H9 (cell line): ENCODE data around the gene MAGI1. TPM values are rescaled to one million over a fixed set of nuclear protein-coding genes. Genes with fewer than 3 reads are reported as not detected.

Experiments used
- DNase-seq: peaks from one replicate; pipeline ENCODE4 v3.0.0-alpha.2; 2017
- H2AFZ ChIP-seq: one replicate; pipeline ENCODE4 v1.6.1; 2013; ENCODE audit warnings: mild to moderate bottlenecking, low read length, control low read depth, moderate library complexity
- H2AK5ac ChIP-seq: 2 replicates; pipeline ENCODE4 v1.6.1; 2013; ENCODE audit warnings: low read length, control low read depth, mixed read lengths; ENCODE audit not compliant: insufficient read length
- H2BK120ac ChIP-seq: one replicate; pipeline ENCODE4 v1.6.1; 2013; ENCODE audit warnings: low read depth, mild to moderate bottlenecking, low read length, control low read depth, inconsistent platforms; ENCODE audit not compliant: poor library complexity, severe bottlenecking
- H2BK12ac ChIP-seq: 2 replicates; pipeline ENCODE4 v1.6.1; 2013; ENCODE audit warnings: low read length, control low read depth, mixed read lengths, low read depth; ENCODE audit not compliant: insufficient read length
- H2BK15ac ChIP-seq: 2 replicates; pipeline ENCODE4 v1.6.1; 2013; ENCODE audit warnings: low read depth, low read length, control low read depth
- H2BK20ac ChIP-seq: one replicate; pipeline ENCODE4 v1.6.1; 2013; ENCODE audit warnings: low read depth, mild to moderate bottlenecking, low read length, control low read depth, inconsistent platforms; ENCODE audit not compliant: poor library complexity, severe bottlenecking
- H2BK5ac ChIP-seq: 2 replicates; pipeline ENCODE4 v1.6.1; 2013; ENCODE audit warnings: low read length, control low read depth, mixed read lengths; ENCODE audit not compliant: insufficient read length
- H3K14ac ChIP-seq: 2 replicates; pipeline ENCODE4 v1.6.1; 2013; ENCODE audit warnings: low read length, control low read depth; ENCODE audit not compliant: insufficient read depth
- H3K18ac ChIP-seq: 2 replicates; pipeline ENCODE4 v1.6.1; 2013; ENCODE audit warnings: low read depth, mild to moderate bottlenecking, mixed read lengths, low read length, control low read depth; ENCODE audit not compliant: insufficient read length
- H3K23ac ChIP-seq: 2 replicates; pipeline ENCODE4 v1.6.1; 2013; ENCODE audit warnings: low read length, control low read depth, mixed read lengths, low read depth; ENCODE audit not compliant: insufficient read length
- H3K23me2 ChIP-seq: 2 replicates; pipeline ENCODE4 v1.6.1; 2013; ENCODE audit warnings: low read depth, mild to moderate bottlenecking, mixed read lengths, low read length, control low read depth; ENCODE audit not compliant: insufficient read length, poor library complexity, severe bottlenecking
- H3K27ac ChIP-seq: 2 replicates; pipeline ENCODE4 v1.5.1; 2013; ENCODE audit warnings: low read length, control low read depth, mixed read lengths, low read depth; ENCODE audit not compliant: insufficient read length
- H3K27me3 ChIP-seq: 2 replicates; pipeline ENCODE4 v1.6.1; 2013; ENCODE audit warnings: low read length, control low read depth, inconsistent platforms; ENCODE audit not compliant: insufficient read depth
- H3K4ac ChIP-seq: 2 replicates; pipeline ENCODE4 v1.6.1; 2013; ENCODE audit warnings: low read depth, mild to moderate bottlenecking, control low read depth, inconsistent platforms, low read length, moderate library complexity
- H3K4me1 ChIP-seq: 2 replicates; pipeline ENCODE4 v1.6.1; 2013; ENCODE audit warnings: low read length, control low read depth, inconsistent platforms; ENCODE audit not compliant: insufficient read depth
- H3K4me2 ChIP-seq: 2 replicates; pipeline ENCODE4 v1.6.1; 2013; ENCODE audit warnings: low read length, control low read depth, mixed read lengths; ENCODE audit not compliant: insufficient read length, insufficient read depth
- H3K56ac ChIP-seq: 2 replicates; pipeline ENCODE4 v1.6.1; 2013; ENCODE audit warnings: low read depth, mild to moderate bottlenecking, mixed read lengths, low read length, control low read depth; ENCODE audit not compliant: insufficient read length
- H3K79me1 ChIP-seq: 2 replicates; pipeline ENCODE4 v1.6.1; 2013; ENCODE audit warnings: low read depth, mild to moderate bottlenecking, moderate library complexity, low read length, control low read depth, inconsistent platforms; ENCODE audit not compliant: insufficient read depth, poor library complexity, severe bottlenecking
- H3K79me2 ChIP-seq: 2 replicates; pipeline ENCODE4 v1.6.1; 2013; ENCODE audit warnings: low read length, control low read depth, inconsistent platforms; ENCODE audit not compliant: insufficient read depth
- H3K9ac ChIP-seq: 2 replicates; pipeline ENCODE4 v1.6.1; 2013; ENCODE audit warnings: low read length, control low read depth, mixed read lengths; ENCODE audit not compliant: insufficient read length; ENCODE audit errors: extremely low read depth
- H3K9me3 ChIP-seq: one replicate; pipeline ENCODE4 v1.6.1; 2013; ENCODE audit warnings: low read depth, low read length, inconsistent platforms; ENCODE audit not compliant: control insufficient read depth
- H3T11ph ChIP-seq: one replicate; pipeline ENCODE4 v1.6.1; 2013; ENCODE audit warnings: mild to moderate bottlenecking, low read length, control low read depth, inconsistent platforms
- H4K20me1 ChIP-seq: one replicate; pipeline ENCODE4 v1.6.1; 2013; ENCODE audit not compliant: control insufficient read depth, insufficient read length, insufficient read depth
- H4K5ac ChIP-seq: 2 replicates; pipeline ENCODE4 v1.6.1; 2013; ENCODE audit warnings: low read depth, mild to moderate bottlenecking, mixed read lengths, low read length, control low read depth; ENCODE audit not compliant: insufficient read length
- H4K8ac ChIP-seq: replicated peaks from 2 replicates; pipeline ENCODE4 v1.6.1; 2013; ENCODE audit warnings: low read length, control low read depth, mixed read lengths, low read depth; ENCODE audit not compliant: insufficient read length
- H4K91ac ChIP-seq: 2 replicates; pipeline ENCODE4 v1.6.1; 2013; ENCODE audit warnings: low read depth, mild to moderate bottlenecking, moderate library complexity, mixed read lengths, low read length, control low read depth; ENCODE audit not compliant: insufficient read length
- H3K27ac Mint-ChIP-seq, 3 experiments: 2 replicates in 2 of 3; 3 replicates in 1 of 3; pipeline ENCODE4 v1.8.0; 2020 to 2021; ENCODE audit warnings: mixed read lengths in 3 of 3, mild to moderate bottlenecking in 1 of 3, moderate library complexity in 1 of 3
- H3K27me3 Mint-ChIP-seq: 2 replicates; pipeline ENCODE4 v1.8.0; 2021; ENCODE audit warnings: low read depth, mild to moderate bottlenecking, moderate library complexity, mixed read lengths
- H3K36me3 Mint-ChIP-seq, 3 experiments: 2 replicates in 2 of 3; 3 replicates in 1 of 3; pipeline ENCODE4 v1.8.0; 2020 to 2021; ENCODE audit warnings: low read depth in 3 of 3, mixed read lengths in 3 of 3; ENCODE audit not compliant: insufficient read depth in 1 of 3
- H3K4me1 Mint-ChIP-seq, 2 experiments: 2 replicates each; pipeline ENCODE4 v1.8.0; 2020; ENCODE audit warnings: mixed read lengths in 2 of 2
- H3K4me3 Mint-ChIP-seq, 2 experiments: 2 replicates in 1 of 2; 3 replicates in 1 of 2; pipeline ENCODE4 v1.8.0; 2020 to 2021; ENCODE audit warnings: mild to moderate bottlenecking in 2 of 2, mixed read lengths in 2 of 2, moderate library complexity in 1 of 2
- H3K9me3 Mint-ChIP-seq, 2 experiments: 2 replicates in 1 of 2; 3 replicates in 1 of 2; pipeline ENCODE4 v1.8.0; 2020; ENCODE audit warnings: mild to moderate bottlenecking in 2 of 2, mixed read lengths in 2 of 2, moderate library complexity in 1 of 2
- WGBS: extraction: QIAGEN DNeasy Blood & Tissue Kit; methylation state at CpG from one replicate; pipeline ENCODE4 v1.1.7; 2013; ENCODE audit warnings: missing lambda C conversion rate, low lambda C conversion rate, mixed read lengths; ENCODE audit not compliant: insufficient read length; ENCODE audit errors: extremely low coverage; 5-methylcytosine and 5-hydroxymethylcytosine counted together
- total RNA-seq: library from RNA; stranded (reverse); gene quantifications from 2 replicates; pipeline ENCODE4 v1.2.1, GENCODE V29; 2021
- TF ChIP-seq, protein P1 (sequence below): fragments of 200-600 bp; sonication (generic); conservative IDR thresholded peaks from 3 replicates; pipeline ENCODE4 v1.8.0; 2021; ENCODE audit warnings: antibody characterized with exemption, mild to moderate bottlenecking

Gene MAGI1
- total RNA-seq, 1 experiment from 2014 or later, result 65.7 TPM

DNA sequence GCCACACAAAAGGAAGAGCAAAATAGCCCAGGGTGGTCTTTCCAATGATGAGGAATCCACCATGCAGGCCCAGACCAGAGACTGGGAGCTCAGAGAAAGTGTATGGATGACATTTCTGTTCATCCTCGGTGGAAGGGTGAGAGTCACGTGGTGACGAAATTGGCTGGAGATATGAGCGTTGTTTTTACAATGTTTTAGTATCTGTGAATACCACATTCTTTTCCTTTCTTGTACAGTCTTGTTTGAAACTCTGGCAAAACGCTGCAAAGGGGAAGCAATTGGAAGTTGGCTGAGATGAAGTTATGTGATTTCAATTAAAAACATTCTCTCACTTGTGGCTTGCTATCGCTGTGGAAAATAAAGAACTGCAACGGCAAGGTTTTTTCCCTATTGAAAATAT lies 137.5 kb downstream of the MAGI1 start:
- Mint-ChIP-seq H3K36me3 (no peaks in the 10 kb centered on the region; a peak in 1 of 7 replicates), H3K27me3 (no peaks in the 10 kb centered on the region), H3K9me3 (no peaks in the 10 kb centered on the region; a peak in 1 of 5 replicates), H3K4me1 (peaks cover 34% of the 10 kb centered on the region in 2 experiments), H3K27ac (peak overlapping the region in 2 of 3 experiments; percentile 2 to 12; a peak in 2 of 7 replicates), H3K4me3 (no peak overlapping the region)
- H3K14ac ChIP-seq, result no peak overlapping the region
- H2BK15ac ChIP-seq, result no peak overlapping the region
- no peak overlapping the region for H3K4ac ChIP-seq
- TF ChIP-seq, protein P1, sequence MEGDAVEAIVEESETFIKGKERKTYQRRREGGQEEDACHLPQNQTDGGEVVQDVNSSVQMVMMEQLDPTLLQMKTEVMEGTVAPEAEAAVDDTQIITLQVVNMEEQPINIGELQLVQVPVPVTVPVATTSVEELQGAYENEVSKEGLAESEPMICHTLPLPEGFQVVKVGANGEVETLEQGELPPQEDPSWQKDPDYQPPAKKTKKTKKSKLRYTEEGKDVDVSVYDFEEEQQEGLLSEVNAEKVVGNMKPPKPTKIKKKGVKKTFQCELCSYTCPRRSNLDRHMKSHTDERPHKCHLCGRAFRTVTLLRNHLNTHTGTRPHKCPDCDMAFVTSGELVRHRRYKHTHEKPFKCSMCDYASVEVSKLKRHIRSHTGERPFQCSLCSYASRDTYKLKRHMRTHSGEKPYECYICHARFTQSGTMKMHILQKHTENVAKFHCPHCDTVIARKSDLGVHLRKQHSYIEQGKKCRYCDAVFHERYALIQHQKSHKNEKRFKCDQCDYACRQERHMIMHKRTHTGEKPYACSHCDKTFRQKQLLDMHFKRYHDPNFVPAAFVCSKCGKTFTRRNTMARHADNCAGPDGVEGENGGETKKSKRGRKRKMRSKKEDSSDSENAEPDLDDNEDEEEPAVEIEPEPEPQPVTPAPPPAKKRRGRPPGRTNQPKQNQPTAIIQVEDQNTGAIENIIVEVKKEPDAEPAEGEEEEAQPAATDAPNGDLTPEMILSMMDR, result no peak
- no peaks in the 10 kb centered on the region for H4K20me1 ChIP-seq
- peaks cover 8% of the 10 kb centered on the region; the same call in 1 of the 2 replicates for H3K79me2 ChIP-seq
- H3K79me1 ChIP-seq, result peaks cover 2% of the 10 kb centered on the region
- H3K9me3 ChIP-seq, result no peaks in the 10 kb centered on the region
- H3T11ph ChIP-seq, result no peak overlapping the region
- H2AFZ ChIP-seq, result no peak overlapping the region
- no peak overlapping the region for H2AK5ac ChIP-seq
- H2BK20ac ChIP-seq, result no peak overlapping the region
- H3K56ac ChIP-seq, result no peak overlapping the region
- no peak overlapping the region for H2BK12ac ChIP-seq
- no peak overlapping the region for H3K23ac ChIP-seq
- no peak overlapping the region for H4K8ac ChIP-seq
- no peak overlapping the region for H2BK120ac ChIP-seq
- no peak overlapping the region for H4K91ac ChIP-seq
- 0 out of 2 replicates have a peak, but pooled peaks cover 3% of the 10 kb centered on the region for H3K4me1 ChIP-seq
- WGBS, result no CpG with 5 or more reads among the region's 7 CpGs
- no peak overlapping the region for H3K18ac ChIP-seq
- no peaks in the 10 kb centered on the region for H3K27me3 ChIP-seq
- no peak overlapping the region for H3K4me2 ChIP-seq
- no peak overlapping the region for H2BK5ac ChIP-seq
- no peak overlapping the region for H3K9ac ChIP-seq
- no peak overlapping the region for H4K5ac ChIP-seq
- no peak for DNase-seq
- H3K27ac ChIP-seq, result no peak overlapping the region
- no peaks in the 10 kb centered on the region for H3K23me2 ChIP-seq
